Transverse colon (tissue), 4 donors: ENCODE measurements around the gene CEP192. TPM values are rescaled to one million over a fixed set of nuclear protein-coding genes. Genes with fewer than 3 reads are reported as not detected.
"Not testable (repeated sequence)": the region's sequence is repeated elsewhere in the genome, so short reads cannot be mapped to it uniquely, and the experiment has no call there.

Experiments
- DNase-seq: peaks from one replicate; pipeline ENCODE4 v3.0.0-alpha.2; 2019
- H3K27ac ChIP-seq, 4 donors: fragments of 200-600 bp; sonication (generic); 2 replicates each; pipeline ENCODE4 v1.5.1; 2016 to 2018; ENCODE audit warnings: inconsistent platforms in 4 of 4
- H3K27me3 ChIP-seq: fragments of 200-600 bp; sonication (generic); 2 replicates; pipeline ENCODE4 v1.5.1; 2017; ENCODE audit warnings: inconsistent platforms
- H3K36me3 ChIP-seq, 4 donors: fragments of 200-600 bp; sonication (generic); 2 replicates each; pipeline ENCODE4 v1.5.1; 2017 to 2019; ENCODE audit warnings: inconsistent platforms in 4 of 4
- H3K4me1 ChIP-seq, 4 donors: fragments of 200-600 bp; sonication (generic); 2 replicates each; pipeline ENCODE4 v1.5.1; 2017 to 2020; ENCODE audit warnings: inconsistent platforms in 4 of 4
- H3K4me3 ChIP-seq, 4 donors: fragments of 200-600 bp; sonication (generic); 1 replicate in 1 of 4; 2 replicates in 3 of 4; pipeline versions ENCODE4 v1.5.1 to v1.6.1; 2017 to 2019; ENCODE audit warnings: inconsistent platforms in 4 of 4
- H3K9me3 ChIP-seq, 2 donors: fragments of 200-600 bp; sonication (generic); 2 replicates each; pipeline ENCODE4 v1.5.1; 2017 to 2019; ENCODE audit warnings: inconsistent platforms in 2 of 2
- CTCF ChIP-seq, 5 experiments: fragments of 200-600 bp in 3 of 5; fragments of 450-650 bp in 2 of 5; sonication (generic) in 3 of 5; IDR thresholded peaks; 1 replicate in 2 of 5; 2 replicates in 3 of 5; pipeline ENCODE4 v1.5.1; 2016 to 2017; ENCODE audit warnings: antibody characterized with exemption in 5 of 5, inconsistent platforms in 3 of 5, mild to moderate bottlenecking in 2 of 5, moderate library complexity in 1 of 5
- EP300 ChIP-seq: sonication (generic); formaldehyde crosslinking; IDR thresholded peaks from one replicate; pipeline ENCODE4 v1.6.1; 2017; ENCODE audit warnings: antibody characterized with exemption, low read depth
- POLR2A ChIP-seq: fragments of 450-650 bp; IDR thresholded peaks from one replicate; pipeline ENCODE4 v1.6.1; 2016; ENCODE audit warnings: antibody characterized with exemption, mild to moderate bottlenecking, moderate library complexity
- POLR2AphosphoS5 ChIP-seq, 3 donors: sonication (generic); formaldehyde crosslinking; IDR thresholded peaks; one replicate each; pipeline ENCODE4 v1.6.1; 2016; ENCODE audit warnings: antibody characterized with exemption in 3 of 3
- WGBS, 2 donors: methylation state at CpG; one replicate each; pipeline ENCODE4 v1.1.5; 2018; ENCODE audit warnings: low coverage in 1 of 2; 5-methylcytosine and 5-hydroxymethylcytosine counted together
- in situ Hi-C, 4 donors: fragments of 200-750 bp; cut with MboI; loops; one replicate each; pipeline versions ENCODE4 v1.15.0 to v1.15.1; 2017; ENCODE audit warnings: low sequenced_read_pairs in 3 of 4, low pct_ligation_motif_present in 1 of 4, low pct_unique_long_range_greater_than_20kb in 1 of 4
- intact Hi-C: fragments of 100-400 bp; cut with DNase I; formaldehyde crosslinking; loops from one replicate; pipeline ENCODE4 v1.15.1; 2023; ENCODE audit warnings: low total_unique reads
- total RNA-seq, 4 donors: library from RNA; depleted of rRNA; stranded (reverse); fragments of >200 nt; gene quantifications; one replicate each; pipeline ENCODE4 v1.1.0, GENCODE V29; 2016

Gene CEP192
- total RNA-seq, 4 donors from 2014 or later = 21.3 to 40.0 (median 34.1) TPM

GRCh38 chr18:12973562-12974213 is 17.5 kb upstream of the CEP192 start:
- in situ Hi-C loops = no loop called here
- Histone ChIP-seq H3K4me1 (no peaks in the 10 kb centered on the region), H3K9me3 (no peaks in the 10 kb centered on the region), H3K27ac (no peak overlapping the region), H3K36me3 (peaks cover 0 to 22% (median 2%) of the 10 kb centered on the region in 4 donors), H3K27me3 (no peaks in the 10 kb centered on the region), H3K4me3 (no peak overlapping the region)
- no peak for DNase-seq
- TF ChIP-seq EP300 (no peak), POLR2AphosphoS5 (IDR thresholded peaks at IDR 0.05) (no peak)
- intact Hi-C loops = no loop called here
- WGBS, 2 donors = 92 to 100% methylated on average over 3 to 4 of the region's 4 CpGs

GRCh38 chr18:12975488-12975887 is 15.7 kb upstream of the CEP192 start:
- 95 to 100% methylated on average over 3 to 6 of the region's 6 CpGs for WGBS, 2 donors
- in situ Hi-C loops = no loop called here
- H3K36me3 ChIP-seq = peaks cover 0 to 22% (median 2%) of the 10 kb centered on the region in 4 donors

GRCh38 chr18:12976305-12976704 is 14.9 kb upstream of the CEP192 start:
- H3K4me1 ChIP-seq = no peaks in the 10 kb centered on the region
- TF ChIP-seq CTCF (IDR thresholded peaks at IDR 0.05) = no peak
- TF ChIP-seq POLR2A = no peak
- TF ChIP-seq POLR2AphosphoS5 (IDR thresholded peaks at IDR 0.05) = no peak
- intact Hi-C loops (no loop called here), in situ Hi-C loops (no loop called here)
- no peak for DNase-seq
- H3K36me3 ChIP-seq = peaks cover 0 to 22% (median 2%) of the 10 kb centered on the region in 4 donors
- WGBS, 2 donors = 50 to 88% methylated on average over 2 to 12 of the region's 12 CpGs
- H3K9me3 ChIP-seq = no peaks in the 10 kb centered on the region
- no peak overlapping the region for H3K4me3 ChIP-seq
- no peaks in the 10 kb centered on the region for H3K27me3 ChIP-seq
- no peak overlapping the region for H3K27ac ChIP-seq

More at GRCh38 chr18:12975488-12975887, 15.7 kb upstream of the CEP192 start:
- no peak overlapping the region for H3K27ac ChIP-seq
- no peak for TF ChIP-seq CTCF (IDR thresholded peaks at IDR 0.05)
- no peak for TF ChIP-seq POLR2AphosphoS5 (IDR thresholded peaks at IDR 0.05)
- no peak for TF ChIP-seq POLR2A
- no peak for TF ChIP-seq EP300
- H3K4me1 ChIP-seq = no peaks in the 10 kb centered on the region
- intact Hi-C loops = no loop called here
- no peak for DNase-seq
- H3K4me3 ChIP-seq = no peak overlapping the region
- H3K27me3 ChIP-seq = no peaks in the 10 kb centered on the region
- no peaks in the 10 kb centered on the region for H3K9me3 ChIP-seq

GRCh38 chr18:12980065-12980464 is 11.1 kb upstream of the CEP192 start:
- DNase-seq, in situ Hi-C loops, H3K9me3 ChIP-seq, intact Hi-C loops, H3K4me3 ChIP-seq, H3K4me1 ChIP-seq, H3K27me3 ChIP-seq, H3K27ac ChIP-seq: not testable (repeated sequence)
- peaks cover 0 to 27% (median 5%) of the 10 kb centered on the region in 4 donors for H3K36me3 ChIP-seq
- no CpG with 5 or more reads among the region's 34 CpGs for WGBS, 2 donors

- in situ Hi-C loops = no loop called here
- DNase-seq = no peak
- Histone ChIP-seq H3K27ac (no peak overlapping the region), H3K4me1 (peaks cover 11 to 23% (median 17%) of the 10 kb centered on the region in 4 donors), H3K9me3 (no peaks in the 10 kb centered on the region), H3K4me3 (no peak overlapping the region), H3K36me3 (peaks cover 0 to 7% (median under 1%) of the 10 kb centered on the region in 4 donors), H3K27me3 (no peaks in the 10 kb centered on the region)
- WGBS, 2 donors = 90 to 91% methylated on average over 7 to 8 of the region's 8 CpGs
- TF ChIP-seq POLR2A (no peak), POLR2AphosphoS5 (IDR thresholded peaks at IDR 0.05) (no peak), EP300 (no peak), CTCF (IDR thresholded peaks at IDR 0.05) (no peak)
- intact Hi-C loops = no loop called here
Measured at GRCh38 chr18:12989397-12990122, 1.6 kb upstream of the CEP192 start.
